Effector memory CD4-positive, alpha-beta T cell (primary cell): Measurements from ENCODE around the gene BMERB1.
"Not testable (repeated sequence)": the region's sequence is repeated elsewhere in the genome, so short reads cannot be mapped to it uniquely, and the experiment has no call there.

ENCODE experiments used
- DNase-seq, 3 donors: peaks; one replicate each; pipeline ENCODE4 v3.0.0-alpha.2; 2020
- H3K27ac ChIP-seq: 2 replicates; pipeline ENCODE4 v1.7.0; 2013; ENCODE audit warnings: mild to moderate bottlenecking, low read length, moderate library complexity; ENCODE audit not compliant: insufficient read depth, poor library complexity, severe bottlenecking
- H3K27me3 ChIP-seq: replicated peaks from 2 replicates; pipeline ENCODE4 v1.7.0; 2013; ENCODE audit warnings: mild to moderate bottlenecking, low read length; ENCODE audit not compliant: insufficient read depth, control insufficient read depth, poor library complexity, severe bottlenecking
- H3K36me3 ChIP-seq: 2 replicates; pipeline ENCODE4 v1.7.0; 2013; ENCODE audit warnings: mild to moderate bottlenecking, low read length, moderate library complexity; ENCODE audit not compliant: control insufficient read depth, insufficient read depth
- H3K4me1 ChIP-seq: 2 replicates; pipeline ENCODE4 v1.7.0; 2013; ENCODE audit warnings: low read length, mild to moderate bottlenecking; ENCODE audit not compliant: control insufficient read depth, insufficient read depth, poor library complexity, severe bottlenecking
- H3K4me3 ChIP-seq: 2 replicates; pipeline ENCODE4 v1.7.0; 2013; ENCODE audit warnings: low read length, low read depth, mild to moderate bottlenecking; ENCODE audit not compliant: insufficient read depth, poor library complexity, severe bottlenecking
- H3K9me3 ChIP-seq: 2 replicates; pipeline ENCODE4 v1.7.0; 2013; ENCODE audit warnings: mild to moderate bottlenecking, low read length, moderate library complexity; ENCODE audit not compliant: control insufficient read depth

BMERB1 gene

DNA sequence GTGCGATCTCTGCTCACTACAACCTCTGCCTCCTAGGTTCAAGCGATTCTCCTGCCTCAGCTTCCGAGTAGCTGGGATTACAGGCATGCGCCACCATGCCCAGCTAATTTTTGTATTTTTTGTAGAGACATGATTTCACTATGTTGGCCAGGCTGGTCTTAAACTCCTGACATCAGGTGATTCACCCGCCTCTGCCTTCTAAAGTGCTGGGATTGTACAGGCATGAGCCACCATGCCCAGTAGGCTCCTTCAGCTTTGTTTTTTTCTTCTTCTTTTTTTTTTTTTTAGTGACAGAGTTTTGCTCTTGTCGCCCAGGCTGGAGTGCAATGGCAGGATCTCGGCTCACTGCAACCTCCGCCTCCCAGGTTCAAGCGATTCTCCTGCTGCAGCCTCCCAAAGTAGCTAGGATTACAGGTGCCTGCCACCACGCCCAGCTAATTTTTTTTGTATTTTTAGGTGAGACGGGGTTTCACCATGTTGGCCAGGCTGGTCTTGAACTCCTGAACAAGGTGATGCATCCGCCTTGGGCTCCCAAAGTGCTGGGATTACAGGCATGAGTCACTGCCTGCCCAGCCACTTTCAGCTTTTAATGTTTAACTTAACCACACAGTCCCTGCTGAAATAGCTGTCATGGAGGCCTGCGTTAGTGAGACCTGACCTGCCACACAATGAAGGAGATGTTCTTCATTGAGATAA is 112.8 kb downstream of the BMERB1 start:
- H3K27ac ChIP-seq, H3K4me3 ChIP-seq, H3K36me3 ChIP-seq, H3K4me1 ChIP-seq, H3K27me3 ChIP-seq, H3K9me3 ChIP-seq, DNase-seq: not testable (repeated sequence)

DNA sequence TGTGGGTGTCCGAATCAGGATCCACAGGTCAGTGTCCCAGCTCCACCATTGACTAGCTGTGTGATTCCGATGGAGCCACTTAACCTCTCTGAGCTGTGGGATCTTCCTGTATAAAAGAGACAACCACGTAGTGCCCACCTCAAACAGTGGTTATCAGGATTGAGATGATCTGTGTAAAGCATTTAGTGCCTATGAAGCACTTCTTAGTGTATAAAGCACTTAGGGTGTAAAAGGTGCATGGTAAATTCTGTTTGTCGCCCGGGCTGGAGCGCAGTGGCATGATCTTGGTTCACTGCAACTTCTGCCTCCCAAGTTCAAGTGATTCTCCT is 113.3 kb downstream of the BMERB1 start:
- H3K27me3 ChIP-seq: no peaks in the 10 kb centered on the region
- no peak overlapping the region for H3K4me3 ChIP-seq
- no peak for DNase-seq
- H3K27ac ChIP-seq: no peak overlapping the region
- H3K9me3 ChIP-seq: no peaks in the 10 kb centered on the region
- H3K4me1 ChIP-seq: no peaks in the 10 kb centered on the region
- H3K36me3 ChIP-seq: no peaks in the 10 kb centered on the region

DNA sequence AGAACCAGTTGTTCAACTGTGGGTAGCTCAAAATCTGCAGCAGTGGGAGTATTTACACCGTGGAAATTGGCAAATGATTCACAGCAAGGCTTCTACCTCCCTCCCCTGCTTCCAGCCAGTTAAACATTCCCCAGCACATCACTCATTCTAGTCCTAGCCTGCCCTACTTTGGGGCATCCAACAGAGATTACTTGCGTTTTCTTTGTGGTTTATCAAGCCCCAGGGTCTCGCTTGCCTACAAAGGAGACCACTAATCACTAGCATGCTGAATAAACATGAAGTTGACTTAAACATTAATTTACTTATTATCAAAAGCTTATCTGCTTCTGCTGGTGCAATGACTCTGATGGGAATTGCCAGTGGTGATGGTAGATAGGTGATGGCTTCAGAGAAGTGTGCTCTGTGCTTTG is 114.1 kb downstream of the BMERB1 start:
- Histone ChIP-seq H3K36me3 (no peaks in the 10 kb centered on the region), H3K9me3 (no peaks in the 10 kb centered on the region)

DNA sequence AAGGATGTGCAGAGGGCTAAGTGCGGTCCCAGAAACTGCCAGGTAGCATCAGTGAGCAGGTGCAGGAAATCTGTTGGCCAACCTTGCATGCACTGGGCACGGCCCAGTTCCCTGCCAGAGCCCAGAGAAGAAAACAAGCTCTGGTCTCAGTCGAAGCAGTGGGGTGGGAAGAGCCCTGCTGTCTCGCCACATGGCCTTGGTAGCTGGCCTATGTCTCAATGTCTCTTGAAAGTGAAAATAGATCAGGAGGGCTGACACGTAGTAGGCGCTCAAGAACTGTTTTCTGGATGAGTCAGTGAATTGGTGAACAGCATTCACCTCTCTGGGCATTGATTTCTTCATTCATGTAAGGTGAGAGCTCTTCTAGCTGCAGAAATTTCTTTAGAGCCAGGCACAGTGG is 118.1 kb downstream of the BMERB1 start:
- Histone ChIP-seq H3K4me1 (no peaks in the 10 kb centered on the region), H3K27ac (no peak overlapping the region), H3K9me3 (no peaks in the 10 kb centered on the region), H3K27me3 (no peaks in the 10 kb centered on the region), H3K36me3 (no peaks in the 10 kb centered on the region), H3K4me3 (no peak overlapping the region)
- no peak for DNase-seq

More for the DNA sequence above, 114.1 kb downstream of the BMERB1 start:
- Histone ChIP-seq H3K27me3 (no peaks in the 10 kb centered on the region), H3K27ac (no peak overlapping the region), H3K4me3 (no peak overlapping the region), H3K4me1 (no peaks in the 10 kb centered on the region)
- no peak for DNase-seq

DNA sequence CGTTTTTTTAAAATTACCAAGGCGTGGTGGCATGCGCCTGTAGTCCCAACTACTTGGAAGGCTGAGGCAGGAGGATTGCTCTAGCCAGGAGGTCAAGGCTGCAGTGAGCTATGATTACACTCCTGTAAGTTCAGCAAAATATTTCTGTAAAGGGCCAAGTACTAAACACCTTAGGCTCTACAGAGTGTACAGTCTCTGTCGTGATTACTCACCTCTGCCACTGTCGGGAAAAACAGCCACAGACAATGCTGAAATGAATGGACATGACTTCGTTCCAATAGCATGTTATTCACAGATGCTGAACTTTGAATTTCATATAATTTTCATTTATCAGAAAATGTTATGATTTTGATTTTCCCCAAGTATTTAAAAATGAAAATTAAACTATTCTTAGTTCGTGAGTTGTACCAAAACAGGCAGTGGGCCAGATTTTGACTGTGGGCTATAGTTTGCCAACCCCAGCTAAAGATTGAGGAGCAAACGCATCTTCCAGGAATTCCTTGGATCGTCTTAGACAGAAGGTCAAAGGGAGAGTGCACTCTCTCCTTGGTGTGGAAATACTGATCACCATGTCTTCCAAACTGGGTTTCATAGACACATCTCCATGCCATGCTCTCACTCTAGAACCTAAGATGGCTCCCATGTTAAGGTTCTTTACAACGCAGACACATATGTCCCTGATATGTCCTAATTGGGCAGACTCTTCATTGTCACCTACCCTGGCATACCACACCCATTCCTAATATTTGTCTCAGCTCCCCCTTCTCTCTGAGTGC is 119.1 kb downstream of the BMERB1 start:
- DNase-seq: no peak
- no peak overlapping the region for H3K27ac ChIP-seq
- H3K36me3 ChIP-seq: no peaks in the 10 kb centered on the region
- no peak overlapping the region for H3K4me3 ChIP-seq
- H3K9me3 ChIP-seq: no peaks in the 10 kb centered on the region
- H3K27me3 ChIP-seq: no peaks in the 10 kb centered on the region
- no peaks in the 10 kb centered on the region for H3K4me1 ChIP-seq

DNA sequence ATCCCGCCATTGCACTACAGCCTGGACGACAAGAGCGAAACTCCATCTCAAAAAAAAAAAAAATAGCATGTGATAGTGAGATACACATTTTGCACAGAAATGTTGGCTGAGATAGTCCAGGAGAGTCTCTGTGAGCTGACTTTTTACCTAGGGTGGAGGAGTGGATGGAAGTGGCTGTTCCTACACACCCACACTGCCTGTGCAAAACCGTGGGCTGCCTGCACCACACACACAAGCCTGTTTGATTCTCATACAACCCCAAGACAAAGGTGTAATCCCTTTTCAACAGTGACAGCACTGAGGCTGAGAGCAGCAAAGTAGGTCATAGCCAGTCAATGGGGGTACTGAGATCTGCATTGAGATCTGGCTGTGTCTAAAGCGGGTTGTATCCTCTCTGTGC is 121.7 kb downstream of the BMERB1 start:
- Histone ChIP-seq H3K27ac (no peak overlapping the region), H3K4me3 (no peak overlapping the region), H3K4me1 (no peaks in the 10 kb centered on the region), H3K36me3 (no peaks in the 10 kb centered on the region), H3K27me3 (no peaks in the 10 kb centered on the region), H3K9me3 (no peaks in the 10 kb centered on the region)
- DNase-seq: no peak

DNA sequence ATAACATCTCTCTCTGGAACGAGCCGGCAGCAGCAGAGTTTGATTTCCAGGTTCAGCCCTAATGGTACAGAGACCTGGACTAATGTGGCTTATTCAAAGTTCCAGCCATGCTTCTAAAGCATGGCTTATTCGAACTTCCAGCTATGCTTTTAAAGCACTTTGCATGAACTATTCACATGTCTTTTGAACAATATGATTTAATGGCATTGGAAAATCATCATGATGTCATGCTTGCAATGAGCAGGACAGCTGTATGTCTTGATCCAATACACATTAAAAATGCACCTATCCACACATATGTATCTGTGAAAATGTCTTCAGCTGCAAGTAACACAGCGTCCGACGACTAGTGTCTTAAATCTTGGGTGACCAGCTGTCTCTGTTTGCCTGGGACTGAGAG is 122.9 kb downstream of the BMERB1 start:
- Histone ChIP-seq H3K27ac (no peak overlapping the region), H3K36me3 (no peaks in the 10 kb centered on the region), H3K27me3 (no peaks in the 10 kb centered on the region), H3K4me1 (no peaks in the 10 kb centered on the region), H3K4me3 (no peak overlapping the region), H3K9me3 (no peaks in the 10 kb centered on the region)
- DNase-seq: no peak

DNA sequence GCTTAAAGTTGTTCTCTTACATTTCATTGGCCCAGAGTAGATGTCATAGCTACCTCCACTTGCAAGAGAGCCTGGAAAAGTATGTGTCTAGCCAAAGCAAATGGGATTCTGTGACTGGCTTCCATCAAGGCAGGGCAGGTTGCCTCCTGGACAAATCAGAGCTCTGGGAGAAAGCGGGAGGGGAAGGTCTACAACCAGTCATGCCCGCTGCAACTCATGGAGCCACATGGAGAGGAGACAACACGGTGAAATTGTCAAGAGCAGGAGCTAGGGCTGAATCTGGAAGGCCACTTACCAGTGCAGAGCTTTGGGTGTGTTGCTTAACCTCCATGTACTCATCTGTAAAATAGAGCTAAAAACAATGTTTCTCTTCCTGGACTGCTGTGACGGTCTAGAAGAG is 124.8 kb downstream of the BMERB1 start:
- Histone ChIP-seq H3K4me3 (no peak overlapping the region), H3K27ac (no peak overlapping the region), H3K27me3 (no peaks in the 10 kb centered on the region), H3K4me1 (no peaks in the 10 kb centered on the region), H3K9me3 (no peaks in the 10 kb centered on the region), H3K36me3 (no peaks in the 10 kb centered on the region)
- no peak for DNase-seq

DNA sequence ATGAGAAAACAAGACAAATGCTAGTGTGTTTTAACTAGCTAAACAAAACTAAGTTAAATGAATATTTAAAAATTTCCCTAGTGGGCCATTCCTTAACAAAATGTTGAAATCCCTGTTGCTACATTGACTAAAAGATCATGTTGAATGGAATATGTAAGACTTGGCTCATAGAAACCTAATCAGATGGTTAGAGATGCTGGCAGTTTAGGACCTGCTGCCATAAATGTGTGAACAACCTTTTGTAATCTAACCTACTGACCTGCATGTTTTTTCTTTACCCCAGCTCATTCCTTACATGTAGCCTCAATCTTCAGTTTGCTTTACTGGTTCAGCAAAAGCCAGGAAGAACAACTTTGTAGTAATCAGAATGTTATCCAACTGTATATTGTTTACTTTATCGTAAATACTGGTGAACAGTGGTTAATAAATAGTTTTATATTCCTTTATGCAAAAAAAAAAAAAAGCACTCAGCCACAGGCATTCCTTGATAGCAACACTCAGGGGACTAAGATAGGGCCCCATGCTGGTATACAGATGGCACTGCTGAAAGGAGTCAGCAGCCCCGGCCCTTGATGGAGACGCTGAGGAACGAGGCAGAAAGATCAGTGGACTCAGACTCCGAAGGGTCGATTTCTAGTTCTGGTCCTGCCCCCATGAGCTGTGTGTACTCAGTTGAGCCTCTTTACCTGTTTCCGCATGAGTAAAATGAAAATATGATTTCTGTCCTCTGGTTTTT is 130.4 kb downstream of the BMERB1 start:
- Histone ChIP-seq H3K27me3 (no peaks in the 10 kb centered on the region), H3K4me3 (no peak overlapping the region), H3K4me1 (no peaks in the 10 kb centered on the region), H3K36me3 (no peaks in the 10 kb centered on the region), H3K27ac (no peak overlapping the region), H3K9me3 (no peaks in the 10 kb centered on the region)
- DNase-seq: no peak

DNA sequence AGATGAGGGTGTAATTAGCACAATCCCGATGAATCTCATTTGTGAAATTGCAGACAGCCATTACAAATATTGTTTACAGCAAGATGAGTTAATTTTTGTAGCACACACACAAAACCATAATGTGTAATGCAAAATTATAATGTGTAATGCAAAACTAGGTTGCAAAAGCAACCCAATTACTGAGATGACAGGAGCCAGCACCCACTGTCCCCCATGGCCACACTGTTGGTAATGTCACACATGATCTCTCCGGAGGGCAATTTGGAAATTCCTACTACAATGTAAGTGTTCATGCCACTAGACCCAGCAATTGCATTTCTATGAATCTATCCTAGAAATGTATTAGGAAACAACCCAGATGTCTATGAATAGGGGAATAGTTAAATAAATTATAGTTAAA is 131.7 kb downstream of the BMERB1 start:
- Histone ChIP-seq H3K4me3 (no peak overlapping the region), H3K9me3 (no peaks in the 10 kb centered on the region), H3K27me3 (no peaks in the 10 kb centered on the region), H3K36me3 (no peaks in the 10 kb centered on the region), H3K4me1 (no peaks in the 10 kb centered on the region), H3K27ac (no peak overlapping the region)
- DNase-seq: no peak
